OCI-LY7 (cell line): ENCODE results near the gene EPHA3.

Experiments
- EZH2phosphoT487 ChIP-seq: fragments of 200-600 bp; sonication (generic); IDR thresholded peaks from 2 replicates; pipeline ENCODE4 v1.6.1; 2018; ENCODE audit warnings: low read depth, borderline replicate concordance, mild to moderate bottlenecking, mixed run types, antibody characterized with exemption, low read length, moderate library complexity, mixed read lengths
- TF ChIP-seq, protein P1 (sequence below): fragments of 200-600 bp; sonication (generic); conservative IDR thresholded peaks from 2 replicates; pipeline ENCODE4 v1.5.1; 2014; ENCODE audit warnings: mild to moderate bottlenecking, antibody characterized with exemption, low read length, moderate library complexity, mixed read lengths

DNA sequence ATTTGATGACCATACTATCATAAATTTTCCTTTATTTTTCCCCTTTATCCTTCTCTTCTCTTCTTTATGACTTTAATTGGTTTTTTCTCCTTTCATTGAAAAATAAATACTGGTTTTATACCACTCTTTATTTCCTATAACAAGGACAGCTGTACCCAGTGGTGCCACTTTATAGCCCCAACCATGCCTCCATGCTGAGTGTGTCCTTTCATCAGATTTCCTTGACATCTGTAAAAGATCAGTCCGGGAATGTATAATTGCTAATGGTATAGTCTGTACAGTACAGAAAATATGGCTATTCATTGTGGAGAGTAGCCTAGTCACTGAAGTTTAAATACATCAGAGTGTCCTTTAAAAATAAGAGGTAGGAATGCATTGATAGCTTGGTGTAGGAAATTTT is 74.6 kb downstream of the EPHA3 start:
- TF ChIP-seq, protein P1, sequence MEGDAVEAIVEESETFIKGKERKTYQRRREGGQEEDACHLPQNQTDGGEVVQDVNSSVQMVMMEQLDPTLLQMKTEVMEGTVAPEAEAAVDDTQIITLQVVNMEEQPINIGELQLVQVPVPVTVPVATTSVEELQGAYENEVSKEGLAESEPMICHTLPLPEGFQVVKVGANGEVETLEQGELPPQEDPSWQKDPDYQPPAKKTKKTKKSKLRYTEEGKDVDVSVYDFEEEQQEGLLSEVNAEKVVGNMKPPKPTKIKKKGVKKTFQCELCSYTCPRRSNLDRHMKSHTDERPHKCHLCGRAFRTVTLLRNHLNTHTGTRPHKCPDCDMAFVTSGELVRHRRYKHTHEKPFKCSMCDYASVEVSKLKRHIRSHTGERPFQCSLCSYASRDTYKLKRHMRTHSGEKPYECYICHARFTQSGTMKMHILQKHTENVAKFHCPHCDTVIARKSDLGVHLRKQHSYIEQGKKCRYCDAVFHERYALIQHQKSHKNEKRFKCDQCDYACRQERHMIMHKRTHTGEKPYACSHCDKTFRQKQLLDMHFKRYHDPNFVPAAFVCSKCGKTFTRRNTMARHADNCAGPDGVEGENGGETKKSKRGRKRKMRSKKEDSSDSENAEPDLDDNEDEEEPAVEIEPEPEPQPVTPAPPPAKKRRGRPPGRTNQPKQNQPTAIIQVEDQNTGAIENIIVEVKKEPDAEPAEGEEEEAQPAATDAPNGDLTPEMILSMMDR = no peak
- TF ChIP-seq EZH2phosphoT487 = no peak
